GM20000 (cell line): ENCODE measurements around the gene EPN3.

ENCODE experiments used
- DNase-seq: peaks from one replicate; pipeline ENCODE4 v3.0.0; 2012; ENCODE audit warnings: low spot score
- TF ChIP-seq, protein P1 (sequence below): IDR thresholded peaks from 2 replicates; pipeline ENCODE4 v1.5.1; 2012; ENCODE audit warnings: mild to moderate bottlenecking, control low read depth; ENCODE audit errors: extremely low read depth, missing control alignments

EPN3 gene

DNA sequence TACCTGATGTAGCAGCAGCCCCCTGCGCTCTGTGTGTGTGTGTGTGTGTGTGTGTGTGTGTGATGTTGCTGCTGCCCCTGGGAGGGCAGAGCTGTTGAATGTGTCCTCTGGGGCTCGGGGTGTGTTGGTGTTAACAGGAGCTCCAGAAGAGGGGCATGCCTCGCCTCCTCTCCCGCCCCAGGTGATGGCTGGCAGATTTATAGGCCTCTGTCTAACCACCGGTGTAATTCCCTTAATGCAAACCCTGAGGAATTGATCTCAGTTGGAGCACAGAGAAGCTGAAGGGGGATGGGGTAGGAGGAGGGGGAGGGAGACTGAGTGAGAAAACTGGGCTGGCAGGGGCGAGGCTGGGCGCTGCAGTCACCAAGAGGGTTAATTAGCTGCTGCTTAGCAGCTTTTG lies 38.0 kb downstream of the EPN3 start:
- TF ChIP-seq, protein P1, sequence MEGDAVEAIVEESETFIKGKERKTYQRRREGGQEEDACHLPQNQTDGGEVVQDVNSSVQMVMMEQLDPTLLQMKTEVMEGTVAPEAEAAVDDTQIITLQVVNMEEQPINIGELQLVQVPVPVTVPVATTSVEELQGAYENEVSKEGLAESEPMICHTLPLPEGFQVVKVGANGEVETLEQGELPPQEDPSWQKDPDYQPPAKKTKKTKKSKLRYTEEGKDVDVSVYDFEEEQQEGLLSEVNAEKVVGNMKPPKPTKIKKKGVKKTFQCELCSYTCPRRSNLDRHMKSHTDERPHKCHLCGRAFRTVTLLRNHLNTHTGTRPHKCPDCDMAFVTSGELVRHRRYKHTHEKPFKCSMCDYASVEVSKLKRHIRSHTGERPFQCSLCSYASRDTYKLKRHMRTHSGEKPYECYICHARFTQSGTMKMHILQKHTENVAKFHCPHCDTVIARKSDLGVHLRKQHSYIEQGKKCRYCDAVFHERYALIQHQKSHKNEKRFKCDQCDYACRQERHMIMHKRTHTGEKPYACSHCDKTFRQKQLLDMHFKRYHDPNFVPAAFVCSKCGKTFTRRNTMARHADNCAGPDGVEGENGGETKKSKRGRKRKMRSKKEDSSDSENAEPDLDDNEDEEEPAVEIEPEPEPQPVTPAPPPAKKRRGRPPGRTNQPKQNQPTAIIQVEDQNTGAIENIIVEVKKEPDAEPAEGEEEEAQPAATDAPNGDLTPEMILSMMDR, result no peak
- no peak for DNase-seq

DNA sequence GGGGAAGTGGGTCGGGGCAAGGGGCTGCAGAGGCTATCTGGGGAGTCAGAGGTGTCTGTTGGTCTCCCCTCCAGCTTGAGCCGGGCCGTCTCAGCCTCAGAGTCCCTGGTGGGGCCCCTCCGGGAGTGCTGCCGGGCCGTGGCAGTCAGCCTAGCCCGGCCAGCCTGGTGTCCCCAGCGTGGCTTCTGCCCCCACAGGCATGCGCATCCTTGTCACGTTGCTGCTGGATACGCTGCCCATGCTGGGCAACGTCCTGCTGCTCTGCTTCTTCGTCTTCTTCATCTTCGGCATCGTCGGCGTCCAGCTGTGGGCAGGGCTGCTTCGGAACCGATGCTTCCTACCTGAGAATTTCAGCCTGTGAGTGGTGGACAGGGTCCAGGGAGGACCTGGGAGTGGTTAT lies 39.1 kb downstream of the EPN3 start:
- TF ChIP-seq, protein P1, result no peak

DNA sequence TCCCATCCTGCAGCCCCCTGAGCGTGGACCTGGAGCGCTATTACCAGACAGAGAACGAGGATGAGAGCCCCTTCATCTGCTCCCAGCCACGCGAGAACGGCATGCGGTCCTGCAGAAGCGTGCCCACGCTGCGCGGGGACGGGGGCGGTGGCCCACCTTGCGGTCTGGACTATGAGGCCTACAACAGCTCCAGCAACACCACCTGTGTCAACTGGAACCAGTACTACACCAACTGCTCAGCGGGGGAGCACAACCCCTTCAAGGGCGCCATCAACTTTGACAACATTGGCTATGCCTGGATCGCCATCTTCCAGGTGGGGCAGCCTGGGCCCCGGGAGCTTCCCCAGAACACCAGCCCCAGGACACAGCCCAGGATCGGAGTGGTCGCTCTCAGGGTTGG lies 40.0 kb downstream of the EPN3 start:
- TF ChIP-seq, protein P1, result no peak
- no peak for DNase-seq

More for the DNA sequence above, 39.1 kb downstream of the EPN3 start:
- DNase-seq, result no peak

DNA sequence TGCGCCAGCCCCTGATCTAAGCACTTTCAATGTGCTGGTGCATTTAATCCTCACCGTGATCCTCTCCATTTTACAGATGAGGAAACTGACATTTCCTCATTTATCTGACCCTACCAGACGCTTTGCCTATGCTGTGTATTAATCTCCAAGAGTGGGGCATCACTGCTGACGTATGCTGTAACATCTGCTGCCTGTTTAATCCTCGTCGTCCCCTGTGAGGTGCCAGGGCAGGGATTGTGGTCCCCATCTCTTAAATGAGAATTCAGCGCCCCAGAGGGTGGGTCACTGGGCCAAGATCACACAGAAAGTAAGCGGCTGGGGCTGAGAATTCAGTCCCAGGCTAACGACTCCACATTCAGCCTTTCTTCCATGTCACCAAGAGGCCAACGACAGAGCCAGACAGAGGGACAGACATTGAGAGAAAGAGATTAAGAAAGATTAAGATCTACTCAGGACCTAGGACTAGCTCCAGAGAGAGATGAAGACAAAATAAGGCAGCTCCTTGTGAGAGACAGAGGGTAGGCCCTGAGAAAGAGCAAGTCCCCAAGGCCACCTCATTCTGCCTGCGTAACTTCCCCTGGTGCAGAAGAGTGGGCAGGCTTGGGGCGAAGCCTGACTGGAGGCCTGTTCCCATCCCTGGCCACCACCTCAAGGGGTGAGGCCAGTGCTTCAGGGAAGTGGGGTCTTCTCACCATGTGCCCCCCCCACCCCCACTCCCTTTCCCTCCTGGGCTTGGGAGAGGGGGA lies 41.5 kb downstream of the EPN3 start:
- no peak for DNase-seq
- TF ChIP-seq, protein P1, result no peak

DNA sequence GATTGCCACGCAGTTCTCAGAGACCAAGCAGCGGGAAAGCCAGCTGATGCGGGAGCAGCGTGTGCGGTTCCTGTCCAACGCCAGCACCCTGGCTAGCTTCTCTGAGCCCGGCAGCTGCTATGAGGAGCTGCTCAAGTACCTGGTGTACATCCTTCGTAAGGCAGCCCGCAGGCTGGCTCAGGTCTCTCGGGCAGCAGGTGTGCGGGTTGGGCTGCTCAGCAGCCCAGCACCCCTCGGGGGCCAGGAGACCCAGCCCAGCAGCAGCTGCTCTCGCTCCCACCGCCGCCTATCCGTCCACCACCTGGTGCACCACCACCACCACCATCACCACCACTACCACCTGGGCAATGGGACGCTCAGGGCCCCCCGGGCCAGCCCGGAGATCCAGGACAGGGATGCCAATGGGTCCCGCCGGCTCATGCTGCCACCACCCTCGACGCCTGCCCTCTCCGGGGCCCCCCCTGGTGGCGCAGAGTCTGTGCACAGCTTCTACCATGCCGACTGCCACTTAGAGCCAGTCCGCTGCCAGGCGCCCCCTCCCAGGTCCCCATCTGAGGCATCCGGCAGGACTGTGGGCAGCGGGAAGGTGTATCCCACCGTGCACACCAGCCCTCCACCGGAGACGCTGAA lies 43.2 kb downstream of the EPN3 start:
- TF ChIP-seq, protein P1, result no peak
- no peak for DNase-seq

DNA sequence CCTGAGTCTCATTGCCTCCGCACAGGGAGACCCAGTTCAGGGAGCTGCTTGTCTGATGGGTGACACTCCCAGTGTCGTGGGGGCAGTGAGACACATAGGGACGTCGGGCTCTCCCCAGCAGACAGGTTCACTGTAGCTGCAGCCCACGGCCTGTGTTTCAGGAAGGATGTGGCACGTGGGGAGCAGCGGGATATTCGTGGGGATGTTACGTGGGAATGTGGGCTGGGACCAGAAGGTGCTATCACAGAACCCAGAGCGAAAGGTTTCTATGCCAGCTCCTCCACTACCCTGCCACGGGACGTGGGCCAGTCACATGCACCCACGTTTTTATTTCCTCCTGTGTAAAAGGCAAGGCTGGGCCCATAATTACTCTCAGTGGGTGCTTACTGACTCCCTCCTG lies 44.3 kb downstream of the EPN3 start:
- TF ChIP-seq, protein P1, result no peak
- DNase-seq, result no peak

DNA sequence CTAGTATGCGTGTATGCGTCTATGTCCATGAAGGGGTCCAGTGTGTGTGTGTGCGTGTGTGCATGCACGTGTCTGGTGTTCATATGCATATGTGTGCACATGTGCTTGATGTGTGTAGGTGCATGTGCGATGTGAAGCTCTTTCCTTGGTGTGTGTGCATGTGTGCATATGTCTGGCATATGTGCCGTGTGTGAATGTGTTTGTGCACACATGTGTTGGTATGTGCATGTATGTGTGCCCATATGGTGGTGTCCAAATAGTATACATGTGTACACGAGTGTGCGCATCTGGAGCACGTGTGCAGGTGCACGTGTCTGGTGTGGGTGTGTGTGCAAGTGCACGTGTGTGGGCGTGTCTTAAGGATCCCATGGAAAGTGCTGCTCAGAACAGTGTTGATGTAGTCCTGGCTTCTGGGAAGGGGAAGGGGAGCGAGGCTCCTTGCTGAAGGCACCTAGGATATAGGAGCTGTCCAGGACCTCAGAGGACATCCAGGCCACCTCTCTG lies 45.0 kb downstream of the EPN3 start:
- no peak for DNase-seq
- TF ChIP-seq, protein P1, result no peak
